Testis (tissue), 2 donors: Measurements from ENCODE around the gene NSA2.

Experiments
- POLR2A ChIP-seq: fragments of 450-650 bp; IDR thresholded peaks from one replicate; pipeline ENCODE4 v1.6.1; 2017; ENCODE audit warnings: antibody characterized with exemption, mild to moderate bottlenecking, moderate library complexity
- TF ChIP-seq, protein P1 (sequence below), 3 experiments: fragments of 450-650 bp in 2 of 3; fragments of 200-600 bp in 1 of 3; sonication (generic) in 1 of 3; IDR thresholded peaks; one replicate each; pipeline ENCODE4 v1.5.1; 2016 to 2019; ENCODE audit warnings: antibody characterized with exemption in 3 of 3, mild to moderate bottlenecking in 2 of 3, moderate library complexity in 1 of 3

DNA sequence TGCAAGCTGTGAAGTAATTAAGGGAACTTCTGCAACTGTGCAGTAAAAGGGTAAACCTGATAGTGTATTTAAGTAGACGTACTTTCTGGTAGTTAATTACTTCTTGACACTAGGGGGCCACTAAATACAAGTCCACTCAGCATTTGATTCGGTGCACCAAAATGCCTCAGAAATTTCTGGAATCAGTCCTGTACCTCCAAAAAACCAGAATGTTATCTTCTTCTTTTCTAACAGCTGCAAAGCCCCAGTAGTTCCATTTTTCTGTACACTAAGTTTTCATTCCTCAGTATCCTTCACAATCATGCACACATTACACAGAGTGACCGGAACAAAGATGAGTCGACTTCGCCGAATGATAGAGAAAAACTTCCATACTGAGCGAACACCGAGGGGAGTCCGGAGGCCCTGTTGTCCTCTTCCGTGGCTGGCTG is 616 bp upstream of the NSA2 start:
- TF ChIP-seq, protein P1, sequence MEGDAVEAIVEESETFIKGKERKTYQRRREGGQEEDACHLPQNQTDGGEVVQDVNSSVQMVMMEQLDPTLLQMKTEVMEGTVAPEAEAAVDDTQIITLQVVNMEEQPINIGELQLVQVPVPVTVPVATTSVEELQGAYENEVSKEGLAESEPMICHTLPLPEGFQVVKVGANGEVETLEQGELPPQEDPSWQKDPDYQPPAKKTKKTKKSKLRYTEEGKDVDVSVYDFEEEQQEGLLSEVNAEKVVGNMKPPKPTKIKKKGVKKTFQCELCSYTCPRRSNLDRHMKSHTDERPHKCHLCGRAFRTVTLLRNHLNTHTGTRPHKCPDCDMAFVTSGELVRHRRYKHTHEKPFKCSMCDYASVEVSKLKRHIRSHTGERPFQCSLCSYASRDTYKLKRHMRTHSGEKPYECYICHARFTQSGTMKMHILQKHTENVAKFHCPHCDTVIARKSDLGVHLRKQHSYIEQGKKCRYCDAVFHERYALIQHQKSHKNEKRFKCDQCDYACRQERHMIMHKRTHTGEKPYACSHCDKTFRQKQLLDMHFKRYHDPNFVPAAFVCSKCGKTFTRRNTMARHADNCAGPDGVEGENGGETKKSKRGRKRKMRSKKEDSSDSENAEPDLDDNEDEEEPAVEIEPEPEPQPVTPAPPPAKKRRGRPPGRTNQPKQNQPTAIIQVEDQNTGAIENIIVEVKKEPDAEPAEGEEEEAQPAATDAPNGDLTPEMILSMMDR (IDR thresholded peaks at IDR 0.05), result peak; percentile 47 to 63 (median 49)
- no peak for TF ChIP-seq POLR2A
